ENCODE results near the gene STXBP4. TPM values are rescaled to one million over a fixed set of nuclear protein-coding genes. Genes with fewer than 3 reads are reported as not detected.

STXBP4 gene
- total RNA-seq, 1 experiment from 2014 or later: 13.6 TPM

DNA sequence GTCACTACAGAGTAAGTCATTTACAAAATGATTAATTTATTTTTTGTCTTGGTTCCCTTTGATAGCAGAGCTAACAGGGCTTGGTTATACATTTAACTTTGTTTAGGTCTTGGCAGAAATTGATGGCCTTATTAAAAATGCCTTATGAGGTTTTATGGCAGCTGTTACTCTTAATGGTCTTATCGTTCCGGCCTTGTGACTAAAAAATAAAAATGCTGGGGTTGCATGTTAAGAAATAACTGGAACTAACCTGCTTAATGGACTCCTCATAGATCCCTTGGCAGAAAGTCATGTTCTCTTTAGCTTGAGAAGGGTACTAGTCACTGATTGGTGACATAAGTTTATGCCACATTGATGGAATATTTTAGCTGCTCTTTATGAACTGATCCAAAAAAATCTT is 18.4 kb upstream of the STXBP4 start:
- Histone ChIP-seq H3K4me3 (replicated peaks in 1 of 2; ENCODE audit: low read depth in 1 of 2, low read length in 2 of 2) (no peak overlapping the region), H2AFZ (ENCODE audit: low read depth, low read length, poor library complexity, severe bottlenecking) (no peak overlapping the region), H3K36me3 (ENCODE audit: control insufficient read depth in 1 of 2, insufficient read depth in 2 of 2, low read length in 2 of 2) (peaks cover 22 to 30% of the 10 kb centered on the region in 2 experiments), H3K4me1 (ENCODE audit: control insufficient read depth in 1 of 2, insufficient read depth in 2 of 2, low read length in 2 of 2) (peaks cover 9 to 17% of the 10 kb centered on the region in 2 experiments), H3K27ac (ENCODE audit: low read depth, low read length) (no peak overlapping the region), H3K79me2 (ENCODE audit: insufficient read depth, low read length) (no peaks in the 10 kb centered on the region), H3K27me3 (ENCODE audit: insufficient read depth, low read length) (no peaks in the 10 kb centered on the region), H4K20me1 (ENCODE audit: insufficient read depth) (no peaks in the 10 kb centered on the region), H3K4me2 (ENCODE audit: low read length) (no peak overlapping the region), H3K9ac (ENCODE audit: low read length) (no peak overlapping the region), H3K9me2 (ENCODE audit: insufficient read depth) (no peaks in the 10 kb centered on the region), H3K9me3 (ENCODE audit: control insufficient read depth in 1 of 2, insufficient read depth in 1 of 2, low read depth in 1 of 2, low read length in 2 of 2) (no peaks in the 10 kb centered on the region)
- no TSS peak for BruUV-seq (replicated peaks)
- CTCF ChIA-PET: no interaction called here
- intact Hi-C loops (cut with micrococcal nuclease): no loop called here
- no peak for DNase-seq (ENCODE audit: low read depth, low spot score)
- RAD21 ChIA-PET (ENCODE audit: low non-redundant PET in 1 of 2, low total read pairs in 2 of 2, uncharacterized antibody in 2 of 2, unreplicated experiment in 2 of 2): no interaction called here
- POLR2A ChIA-PET: no interaction called here
- no peak for TF ChIP-seq RAD21 (IDR thresholded peaks at IDR 0.05; ENCODE audit: low read depth)
- TF ChIP-seq CEBPB (IDR thresholded peaks at IDR 0.05; ENCODE audit: low read depth): no peak
- TF ChIP-seq EGR1 (IDR thresholded peaks at IDR 0.05; ENCODE audit: low read depth): no peak
- TF ChIP-seq EZH2phosphoT487 (IDR thresholded peaks at IDR 0.05; ENCODE audit: borderline replicate concordance): no peak
- no peak for TF ChIP-seq JUND (IDR thresholded peaks at IDR 0.05)
- no peak for TF ChIP-seq EZH2 (IDR thresholded peaks at IDR 0.05)
- TF ChIP-seq ELF1 (IDR thresholded peaks at IDR 0.05; ENCODE audit: borderline replicate concordance, low read depth): no peak
- ATAC-seq: no peak

DNA sequence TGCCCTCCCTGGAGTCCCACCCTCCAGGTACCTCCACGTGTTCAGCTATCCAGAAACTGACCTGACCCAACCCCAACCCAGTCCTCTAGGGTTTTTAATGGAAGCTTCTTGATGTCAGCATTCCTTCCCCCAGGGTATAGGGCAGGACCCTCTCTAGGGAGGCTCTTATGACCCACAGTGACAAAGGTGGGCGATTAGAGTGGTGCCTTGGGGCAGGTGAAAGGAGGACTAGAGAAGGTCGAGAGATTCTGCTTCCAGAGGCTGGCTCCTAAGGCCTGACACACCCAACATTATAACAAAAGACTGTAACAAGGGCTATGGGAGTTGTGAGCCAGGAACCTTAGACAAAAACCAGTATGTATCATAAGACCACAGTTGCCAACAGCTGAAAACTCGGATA is 17.3 kb upstream of the STXBP4 start:
- H3K79me2 ChIP-seq (ENCODE audit: insufficient read depth, low read length): no peaks in the 10 kb centered on the region
- H3K9me2 ChIP-seq (ENCODE audit: insufficient read depth): no peaks in the 10 kb centered on the region
- no peak overlapping the region for H3K27ac ChIP-seq (ENCODE audit: low read depth, low read length)
- POLR2A ChIA-PET: no interaction called here
- CTCF ChIA-PET: no interaction called here
- peaks cover 9 to 17% of the 10 kb centered on the region in 2 experiments for H3K4me1 ChIP-seq (ENCODE audit: control insufficient read depth in 1 of 2, insufficient read depth in 2 of 2, low read length in 2 of 2)
- RAD21 ChIA-PET (ENCODE audit: low non-redundant PET in 1 of 2, low total read pairs in 2 of 2, uncharacterized antibody in 2 of 2, unreplicated experiment in 2 of 2): no interaction called here
- no peak overlapping the region for H3K4me2 ChIP-seq (ENCODE audit: low read length)
- DNase-seq (ENCODE audit: low read depth, low spot score) (no peak), ATAC-seq (no peak)
- no peak overlapping the region for H2AFZ ChIP-seq (ENCODE audit: low read depth, low read length, poor library complexity, severe bottlenecking)
- BruUV-seq (replicated peaks): no TSS peak
- H3K36me3 ChIP-seq (ENCODE audit: control insufficient read depth in 1 of 2, insufficient read depth in 2 of 2, low read length in 2 of 2): peaks cover 22 to 30% of the 10 kb centered on the region in 2 experiments
- TF ChIP-seq POLR2AphosphoS5 (IDR thresholded peaks at IDR 0.05; ENCODE audit: low read depth, low read length) (no peak), SIN3A (IDR thresholded peaks at IDR 0.05; ENCODE audit: low read depth) (no peak), SP1 (IDR thresholded peaks at IDR 0.05; ENCODE audit: low read depth) (no peak), EGR1 (IDR thresholded peaks at IDR 0.05; ENCODE audit: low read depth) (no peak), CEBPB (IDR thresholded peaks at IDR 0.05; ENCODE audit: low read depth) (no peak), RAD21 (IDR thresholded peaks at IDR 0.05; ENCODE audit: low read depth) (no peak)
- TF ChIP-seq, protein P1, sequence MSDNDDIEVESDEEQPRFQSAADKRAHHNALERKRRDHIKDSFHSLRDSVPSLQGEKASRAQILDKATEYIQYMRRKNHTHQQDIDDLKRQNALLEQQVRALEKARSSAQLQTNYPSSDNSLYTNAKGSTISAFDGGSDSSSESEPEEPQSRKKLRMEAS (IDR thresholded peaks at IDR 0.05): no peak
- TF ChIP-seq, protein P2, sequence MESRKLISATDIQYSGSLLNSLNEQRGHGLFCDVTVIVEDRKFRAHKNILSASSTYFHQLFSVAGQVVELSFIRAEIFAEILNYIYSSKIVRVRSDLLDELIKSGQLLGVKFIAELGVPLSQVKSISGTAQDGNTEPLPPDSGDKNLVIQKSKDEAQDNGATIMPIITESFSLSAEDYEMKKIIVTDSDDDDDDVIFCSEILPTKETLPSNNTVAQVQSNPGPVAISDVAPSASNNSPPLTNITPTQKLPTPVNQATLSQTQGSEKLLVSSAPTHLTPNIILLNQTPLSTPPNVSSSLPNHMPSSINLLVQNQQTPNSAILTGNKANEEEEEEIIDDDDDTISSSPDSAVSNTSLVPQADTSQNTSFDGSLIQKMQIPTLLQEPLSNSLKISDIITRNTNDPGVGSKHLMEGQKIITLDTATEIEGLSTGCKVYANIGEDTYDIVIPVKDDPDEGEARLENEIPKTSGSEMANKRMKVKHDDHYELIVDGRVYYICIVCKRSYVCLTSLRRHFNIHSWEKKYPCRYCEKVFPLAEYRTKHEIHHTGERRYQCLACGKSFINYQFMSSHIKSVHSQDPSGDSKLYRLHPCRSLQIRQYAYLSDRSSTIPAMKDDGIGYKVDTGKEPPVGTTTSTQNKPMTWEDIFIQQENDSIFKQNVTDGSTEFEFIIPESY (IDR thresholded peaks at IDR 0.05; ENCODE audit: extremely low read depth, insufficient replicate concordance, low read length): no peak
- H3K9me3 ChIP-seq (ENCODE audit: control insufficient read depth in 1 of 2, insufficient read depth in 1 of 2, low read depth in 1 of 2, low read length in 2 of 2): no peaks in the 10 kb centered on the region
- H4K20me1 ChIP-seq (ENCODE audit: insufficient read depth): no peaks in the 10 kb centered on the region
- no peak overlapping the region for H3K4me3 ChIP-seq (replicated peaks in 1 of 2; ENCODE audit: low read depth in 1 of 2, low read length in 2 of 2)
- no peak overlapping the region for H3K9ac ChIP-seq (ENCODE audit: low read length)
- no peaks in the 10 kb centered on the region for H3K27me3 ChIP-seq (ENCODE audit: insufficient read depth, low read length)
- intact Hi-C loops (cut with micrococcal nuclease): no loop called here
